NCI-H2196 treated with DMSO at 0.1 percent for 48 hours (cell line): ENCODE measurements around the gene SLC25A22.

Experiments used
- DNase-seq: peaks from one replicate; lab custom pipeline; 2025; ENCODE audit not compliant: unreplicated experiment; lab: John Stamatoyannopoulos, UW

Gene SLC25A22

DNA sequence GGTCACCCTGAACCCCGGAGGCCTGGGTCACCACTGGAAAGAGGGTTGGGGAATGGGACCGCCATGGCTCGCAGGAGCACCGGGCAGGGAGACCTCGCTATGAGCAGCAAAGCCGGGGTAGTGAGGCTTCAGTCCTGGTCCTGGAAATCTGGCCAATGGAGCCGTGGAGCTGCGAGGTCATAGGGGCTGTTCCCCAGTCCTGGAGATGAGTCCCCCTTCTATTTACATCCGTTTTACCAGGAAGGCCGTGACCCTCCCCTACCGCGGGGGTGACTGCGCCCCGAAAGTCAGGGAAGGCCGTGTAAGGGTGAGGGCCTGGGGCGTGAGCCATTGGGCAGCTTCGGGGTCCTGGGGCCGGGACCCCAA is 6.5 kb upstream of the SLC25A22 start:
- DNase-seq, result no peak

DNA sequence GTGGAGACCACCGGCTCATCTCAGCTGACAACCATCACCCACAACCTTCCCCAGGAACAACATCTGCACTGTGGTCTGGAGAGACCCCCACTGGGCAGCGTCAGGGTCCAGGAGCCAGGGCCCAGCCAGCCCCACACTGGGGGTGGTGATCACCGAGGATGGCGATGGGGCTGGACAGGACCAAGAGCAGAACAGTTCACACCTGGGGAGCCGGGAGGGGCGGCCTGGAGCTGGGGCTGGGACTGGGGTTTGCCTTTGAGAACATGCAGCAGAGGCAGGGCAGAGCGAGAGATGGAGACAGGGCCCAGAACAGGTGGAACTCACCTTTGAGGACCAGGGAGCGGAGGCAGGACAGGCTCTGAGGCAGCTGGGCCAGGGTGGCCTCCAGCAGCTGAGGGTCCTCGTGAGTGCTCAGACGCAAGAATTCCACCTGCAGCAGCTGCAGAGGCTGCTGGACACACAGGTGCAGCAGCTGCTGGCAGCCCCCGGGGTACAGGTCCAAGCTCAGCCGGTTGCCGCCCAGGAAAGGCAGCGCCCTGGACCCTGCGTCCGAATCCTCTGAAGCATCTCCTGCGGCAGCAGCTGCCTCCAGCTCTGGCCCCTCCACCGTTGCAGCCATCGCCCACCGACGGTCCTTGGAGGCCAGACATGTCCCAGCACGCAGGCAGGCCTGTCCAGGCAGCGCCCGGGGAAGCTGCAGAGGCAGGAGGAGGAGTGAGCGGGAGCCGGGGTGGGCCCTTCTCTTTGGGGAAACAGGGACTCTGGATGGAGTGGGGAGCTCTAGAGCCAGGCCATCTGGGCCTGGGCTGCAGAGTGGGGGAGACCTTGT is 5.9 kb upstream of the SLC25A22 start:
- DNase-seq, result no peak

- no peak for DNase-seq
These were observed 5.3 kb upstream of the SLC25A22 start for GRCh38 chr11:803467-803742.

DNA sequence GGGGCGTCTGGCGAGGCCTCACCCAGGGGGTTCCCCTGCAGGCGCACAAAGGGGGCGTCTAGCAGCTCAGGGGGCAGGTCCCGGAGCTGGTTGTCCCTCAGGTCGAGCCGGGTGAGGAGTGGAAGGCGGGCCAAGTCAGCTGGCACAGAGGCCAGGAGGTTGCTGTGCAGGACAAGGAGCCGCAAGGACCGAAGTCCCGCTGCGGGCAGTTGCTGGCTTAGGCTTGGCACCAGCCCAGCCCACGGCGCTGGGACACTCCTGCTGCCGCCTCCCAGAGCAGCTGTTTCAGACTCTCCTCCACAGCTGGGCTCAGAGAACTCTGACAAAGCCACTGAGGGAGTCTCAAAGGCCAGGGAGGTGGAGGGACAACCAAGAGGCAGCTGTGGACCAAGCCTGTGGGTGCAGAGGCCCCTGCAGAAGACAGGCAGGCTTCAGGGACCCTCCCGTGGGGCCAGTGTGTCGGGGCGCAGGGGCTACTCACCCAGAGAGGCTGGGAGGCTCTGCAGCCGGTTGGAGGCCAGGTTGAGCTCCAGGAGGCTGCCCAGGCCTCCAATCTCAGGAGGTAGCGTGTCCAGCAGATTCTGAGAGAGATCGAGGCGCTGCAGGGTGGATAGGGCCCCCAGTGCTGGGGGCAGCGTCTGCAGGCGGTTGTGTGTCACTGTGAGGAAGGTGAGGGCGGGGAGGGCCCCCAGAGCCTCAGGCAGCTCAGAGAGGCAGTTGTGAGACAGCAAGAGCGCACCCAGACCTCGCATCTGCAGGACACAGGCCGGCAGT is 4.8 kb upstream of the SLC25A22 start:
- no peak for DNase-seq

DNA sequence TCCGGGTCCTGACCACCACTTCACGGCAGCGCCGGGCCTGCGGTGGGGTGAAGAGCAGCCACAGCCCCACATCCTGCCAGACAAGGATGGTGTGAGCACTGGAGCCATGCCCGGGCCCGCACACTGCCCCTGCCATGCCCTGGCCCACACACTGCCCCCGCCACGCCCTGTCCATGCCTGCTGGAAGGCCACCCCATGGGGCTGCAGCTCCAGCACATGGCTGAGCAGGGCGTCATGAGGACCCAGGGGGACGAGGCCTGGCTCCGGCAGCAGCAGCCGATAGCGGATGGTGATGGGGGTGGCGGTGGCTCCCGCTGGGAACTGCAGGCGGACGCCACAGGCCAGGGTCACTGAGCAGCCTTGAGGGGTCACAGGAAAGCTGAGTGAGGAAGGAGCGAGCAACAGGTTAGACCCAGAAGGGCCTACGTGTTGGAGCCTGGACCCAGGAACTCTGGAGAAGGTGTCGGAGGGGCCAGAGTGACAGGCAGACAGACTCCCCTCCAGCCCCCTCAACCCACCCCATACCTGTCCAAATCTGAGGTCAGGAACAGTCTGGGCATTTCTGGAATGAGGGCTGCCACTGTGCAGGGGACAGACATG is 4.0 kb upstream of the SLC25A22 start:
- no peak for DNase-seq

GRCh38 chr11:801097-801780 is 3.2 kb upstream of the SLC25A22 start:
- no peak for DNase-seq

GRCh38 chr11:800473-800872 is 2.4 kb upstream of the SLC25A22 start:
- no peak for DNase-seq

GRCh38 chr11:799641-800316 is 1.7 kb upstream of the SLC25A22 start:
- no peak for DNase-seq

- peak; percentile 64 for DNase-seq
These were observed 587 bp downstream of the SLC25A22 start for GRCh38 chr11:797296-798092.

DNA sequence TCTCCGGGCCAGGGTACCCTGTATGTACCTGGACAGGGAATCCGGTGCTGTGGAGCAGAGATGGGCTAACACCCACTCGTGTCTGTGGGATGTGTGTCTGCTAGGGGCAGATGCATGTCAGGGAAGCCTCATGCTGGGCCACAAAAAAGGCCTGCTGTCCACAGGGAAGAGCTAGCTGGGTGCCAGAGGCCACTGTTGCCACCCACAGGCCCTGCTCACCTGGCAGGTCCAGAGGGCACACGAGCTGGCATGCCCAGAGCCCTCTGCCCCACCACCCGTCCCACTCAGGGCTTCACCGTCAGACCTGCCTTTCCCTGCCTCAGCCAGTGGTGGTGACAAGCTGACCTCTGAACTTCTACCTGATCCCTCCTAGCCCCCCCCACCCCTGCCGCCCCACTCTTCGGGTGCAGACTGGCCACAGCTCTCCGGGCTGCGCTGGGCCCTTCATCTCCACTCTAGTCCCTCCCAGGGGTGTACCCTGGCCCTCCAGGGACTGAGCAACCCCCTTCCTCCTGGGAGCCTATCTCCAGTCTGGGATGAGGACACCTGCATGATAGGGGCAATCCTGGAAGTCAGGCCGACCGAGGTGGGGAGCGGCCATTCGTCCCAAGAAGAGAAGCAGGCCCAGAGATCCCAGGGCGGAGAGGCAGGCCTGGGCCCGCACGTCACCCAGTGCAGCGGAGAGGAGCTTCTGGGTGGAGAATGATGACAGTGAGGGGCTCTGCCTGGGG is 1.4 kb downstream of the SLC25A22 start:
- no peak for DNase-seq

GRCh38 chr11:795634-796564 is 2.2 kb downstream of the SLC25A22 start:
- peak; percentile 79 for DNase-seq

- DNase-seq, result peak; percentile 40
These were observed 3.1 kb downstream of the SLC25A22 start for GRCh38 chr11:794766-795633.

- no peak for DNase-seq
These were observed 3.9 kb downstream of the SLC25A22 start for GRCh38 chr11:794013-794765.

- DNase-seq, result no peak
These were observed 4.5 kb downstream of the SLC25A22 start for GRCh38 chr11:793556-793955.

DNA sequence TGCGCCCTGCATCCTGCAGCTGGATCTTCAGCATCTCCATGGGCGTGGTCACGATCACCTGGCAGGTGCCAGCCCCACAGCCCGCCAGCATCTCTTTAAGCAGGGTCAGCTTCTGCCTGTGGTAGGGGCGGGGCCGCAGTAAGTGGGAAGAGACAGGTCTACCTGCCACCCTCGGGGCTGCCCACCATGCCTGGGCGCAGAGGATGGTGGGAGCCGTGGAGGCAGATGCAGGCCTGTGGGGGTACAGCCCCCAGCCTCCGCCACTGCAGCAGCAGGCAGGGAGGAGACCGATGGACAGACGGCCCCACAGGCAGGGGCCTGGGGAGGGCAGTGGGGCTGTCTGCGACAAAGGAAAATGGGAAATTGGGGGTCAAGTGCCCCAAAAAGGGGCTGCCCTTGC is 5.2 kb downstream of the SLC25A22 start:
- no peak for DNase-seq

DNA sequence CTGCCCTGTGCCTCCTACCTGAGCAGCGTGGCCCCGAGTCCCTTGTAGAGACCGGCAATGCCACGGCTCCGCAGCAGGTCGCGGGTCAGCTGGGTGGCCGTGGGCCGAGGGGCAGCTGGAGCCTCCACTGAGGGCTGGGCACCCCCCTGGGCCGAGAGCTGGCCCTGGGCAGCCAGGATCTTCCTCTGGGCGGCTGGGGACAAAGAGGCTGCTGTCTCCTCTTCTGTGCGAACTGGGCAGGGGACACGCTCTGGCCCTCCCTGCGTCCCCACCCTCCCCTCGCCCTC is 5.6 kb downstream of the SLC25A22 start:
- DNase-seq, result no peak
